Measurements from ENCODE around the gene ZNF574.

GRCh38 chr19:42028304-42029216 lies 47.4 kb upstream of the ZNF574 start:
- TF ChIP-seq ZFP3 (CRISPR knock-in tag; IDR thresholded peaks at IDR 0.05) (no peak), RARB (CRISPR knock-in tag; IDR thresholded peaks at IDR 0.05) (no peak), CSDC2 (CRISPR knock-in tag; IDR thresholded peaks at IDR 0.05) (no peak), PPARA (CRISPR knock-in tag; IDR thresholded peaks at IDR 0.05; ENCODE audit: borderline replicate concordance) (no peak), ARNTL (CRISPR knock-in tag; IDR thresholded peaks at IDR 0.05; ENCODE audit: borderline replicate concordance, low read depth) (no peak), CREB5 (CRISPR knock-in tag; IDR thresholded peaks at IDR 0.05; ENCODE audit: low read depth) (no peak), ZNF565 (CRISPR knock-in tag; conservative IDR thresholded peaks at IDR 0.05; ENCODE audit: low read depth) (no peak), ZNF70 (CRISPR knock-in tag; IDR thresholded peaks at IDR 0.05) (no peak), ESRRG (CRISPR knock-in tag; IDR thresholded peaks at IDR 0.05) (no peak)
- TF ChIP-seq, protein P1, sequence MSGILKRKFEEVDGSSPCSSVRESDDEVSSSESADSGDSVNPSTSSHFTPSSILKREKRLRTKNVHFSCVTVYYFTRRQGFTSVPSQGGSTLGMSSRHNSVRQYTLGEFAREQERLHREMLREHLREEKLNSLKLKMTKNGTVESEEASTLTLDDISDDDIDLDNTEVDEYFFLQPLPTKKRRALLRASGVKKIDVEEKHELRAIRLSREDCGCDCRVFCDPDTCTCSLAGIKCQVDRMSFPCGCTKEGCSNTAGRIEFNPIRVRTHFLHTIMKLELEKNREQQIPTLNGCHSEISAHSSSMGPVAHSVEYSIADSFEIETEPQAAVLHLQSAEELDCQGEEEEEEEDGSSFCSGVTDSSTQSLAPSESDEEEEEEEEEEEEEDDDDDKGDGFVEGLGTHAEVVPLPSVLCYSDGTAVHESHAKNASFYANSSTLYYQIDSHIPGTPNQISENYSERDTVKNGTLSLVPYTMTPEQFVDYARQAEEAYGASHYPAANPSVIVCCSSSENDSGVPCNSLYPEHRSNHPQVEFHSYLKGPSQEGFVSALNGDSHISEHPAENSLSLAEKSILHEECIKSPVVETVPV (CRISPR knock-in tag; IDR thresholded peaks at IDR 0.05), result no peak
- TF ChIP-seq, protein P2, sequence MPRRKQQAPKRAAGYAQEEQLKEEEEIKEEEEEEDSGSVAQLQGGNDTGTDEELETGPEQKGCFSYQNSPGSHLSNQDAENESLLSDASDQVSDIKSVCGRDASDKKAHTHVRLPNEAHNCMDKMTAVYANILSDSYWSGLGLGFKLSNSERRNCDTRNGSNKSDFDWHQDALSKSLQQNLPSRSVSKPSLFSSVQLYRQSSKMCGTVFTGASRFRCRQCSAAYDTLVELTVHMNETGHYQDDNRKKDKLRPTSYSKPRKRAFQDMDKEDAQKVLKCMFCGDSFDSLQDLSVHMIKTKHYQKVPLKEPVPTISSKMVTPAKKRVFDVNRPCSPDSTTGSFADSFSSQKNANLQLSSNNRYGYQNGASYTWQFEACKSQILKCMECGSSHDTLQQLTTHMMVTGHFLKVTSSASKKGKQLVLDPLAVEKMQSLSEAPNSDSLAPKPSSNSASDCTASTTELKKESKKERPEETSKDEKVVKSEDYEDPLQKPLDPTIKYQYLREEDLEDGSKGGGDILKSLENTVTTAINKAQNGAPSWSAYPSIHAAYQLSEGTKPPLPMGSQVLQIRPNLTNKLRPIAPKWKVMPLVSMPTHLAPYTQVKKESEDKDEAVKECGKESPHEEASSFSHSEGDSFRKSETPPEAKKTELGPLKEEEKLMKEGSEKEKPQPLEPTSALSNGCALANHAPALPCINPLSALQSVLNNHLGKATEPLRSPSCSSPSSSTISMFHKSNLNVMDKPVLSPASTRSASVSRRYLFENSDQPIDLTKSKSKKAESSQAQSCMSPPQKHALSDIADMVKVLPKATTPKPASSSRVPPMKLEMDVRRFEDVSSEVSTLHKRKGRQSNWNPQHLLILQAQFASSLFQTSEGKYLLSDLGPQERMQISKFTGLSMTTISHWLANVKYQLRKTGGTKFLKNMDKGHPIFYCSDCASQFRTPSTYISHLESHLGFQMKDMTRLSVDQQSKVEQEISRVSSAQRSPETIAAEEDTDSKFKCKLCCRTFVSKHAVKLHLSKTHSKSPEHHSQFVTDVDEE (CRISPR knock-in tag; IDR thresholded peaks at IDR 0.05), result no peak

Measured in SK-N-SH treated with all-trans-retinoic acid at 6 μM for 48 hours (cell line).